ENCODE data around the gene ESRRG.

ESRRG gene

DNA sequence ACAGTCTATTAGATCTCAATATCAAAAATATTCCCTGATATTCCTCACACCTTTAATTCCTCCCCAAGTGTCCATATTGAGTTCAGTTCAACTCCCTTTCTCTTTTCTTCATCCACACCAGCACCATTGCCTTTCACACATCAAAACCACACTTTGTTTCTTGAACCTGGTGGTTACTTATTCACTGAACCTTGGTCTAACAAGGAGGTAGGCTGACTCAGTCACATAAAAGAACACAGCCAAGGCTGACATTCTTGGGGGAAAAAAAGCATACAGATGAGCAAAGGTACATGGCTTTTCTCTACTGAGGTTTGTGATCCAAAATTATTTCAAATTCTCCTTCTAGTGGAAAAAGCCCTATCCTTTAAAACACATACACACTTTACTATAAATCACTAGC is 168.3 kb downstream of the ESRRG start:
- H3F3A ChIP-seq (ENCODE audit: insufficient read depth, low read length) = no peaks in the 10 kb centered on the region

DNA sequence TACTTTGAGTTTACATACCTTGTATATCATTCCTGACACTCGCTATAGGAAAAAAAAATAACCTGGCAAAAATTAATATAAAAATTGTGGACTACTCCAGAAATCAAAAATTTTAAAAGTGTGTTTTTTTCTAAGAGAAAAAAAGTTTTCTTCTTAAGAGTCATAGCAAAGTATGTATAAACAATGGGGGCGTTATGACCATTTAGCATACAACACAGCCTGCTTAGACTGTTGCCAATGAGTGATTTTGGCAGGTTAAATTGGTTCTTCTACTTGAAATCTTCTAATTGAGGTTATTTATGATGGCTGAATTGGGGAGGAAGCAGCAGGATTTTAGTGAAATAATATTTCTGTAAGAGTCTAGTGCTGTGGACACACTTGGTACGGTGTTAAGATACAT is 169.5 kb downstream of the ESRRG start:
- H3K27me3 ChIP-seq (ENCODE audit: insufficient read depth, low read length) = no peaks in the 10 kb centered on the region
- TF ChIP-seq EZH2 (IDR thresholded peaks at IDR 0.05; ENCODE audit: borderline replicate concordance, low read length) = no peak
- TF ChIP-seq, protein P1, sequence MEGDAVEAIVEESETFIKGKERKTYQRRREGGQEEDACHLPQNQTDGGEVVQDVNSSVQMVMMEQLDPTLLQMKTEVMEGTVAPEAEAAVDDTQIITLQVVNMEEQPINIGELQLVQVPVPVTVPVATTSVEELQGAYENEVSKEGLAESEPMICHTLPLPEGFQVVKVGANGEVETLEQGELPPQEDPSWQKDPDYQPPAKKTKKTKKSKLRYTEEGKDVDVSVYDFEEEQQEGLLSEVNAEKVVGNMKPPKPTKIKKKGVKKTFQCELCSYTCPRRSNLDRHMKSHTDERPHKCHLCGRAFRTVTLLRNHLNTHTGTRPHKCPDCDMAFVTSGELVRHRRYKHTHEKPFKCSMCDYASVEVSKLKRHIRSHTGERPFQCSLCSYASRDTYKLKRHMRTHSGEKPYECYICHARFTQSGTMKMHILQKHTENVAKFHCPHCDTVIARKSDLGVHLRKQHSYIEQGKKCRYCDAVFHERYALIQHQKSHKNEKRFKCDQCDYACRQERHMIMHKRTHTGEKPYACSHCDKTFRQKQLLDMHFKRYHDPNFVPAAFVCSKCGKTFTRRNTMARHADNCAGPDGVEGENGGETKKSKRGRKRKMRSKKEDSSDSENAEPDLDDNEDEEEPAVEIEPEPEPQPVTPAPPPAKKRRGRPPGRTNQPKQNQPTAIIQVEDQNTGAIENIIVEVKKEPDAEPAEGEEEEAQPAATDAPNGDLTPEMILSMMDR (IDR thresholded peaks at IDR 0.05; ENCODE audit: low read length) = no peak
- no peak overlapping the region for H2AFZ ChIP-seq (ENCODE audit: low read length)
- no peaks in the 10 kb centered on the region for H3K4me1 ChIP-seq (ENCODE audit: insufficient read depth, low read length, severe bottlenecking)
- no peaks in the 10 kb centered on the region for H3F3A ChIP-seq (ENCODE audit: insufficient read depth, low read length)
- H3K36me3 ChIP-seq (ENCODE audit: insufficient read depth, low read length) = no peaks in the 10 kb centered on the region
- H4K20me1 ChIP-seq (ENCODE audit: insufficient read depth, low read length) = no peaks in the 10 kb centered on the region
- no peak overlapping the region for H3K4me3 ChIP-seq (ENCODE audit: low read depth, low read length, poor library complexity, severe bottlenecking)
- no peaks in the 10 kb centered on the region for H3K9me3 ChIP-seq (ENCODE audit: low read length)
- no peak overlapping the region for H3K4me2 ChIP-seq (ENCODE audit: low read length)
- H3K9ac ChIP-seq (ENCODE audit: low read length) = no peak overlapping the region
- H3K27ac ChIP-seq (ENCODE audit: low read depth, low read length, poor library complexity, severe bottlenecking) = no peak overlapping the region
- H3K9me2 ChIP-seq (ENCODE audit: low read depth, low read length) = no peaks in the 10 kb centered on the region
- H3K79me2 ChIP-seq (ENCODE audit: insufficient read depth, low read length) = no peaks in the 10 kb centered on the region

More for the DNA sequence above, 168.3 kb downstream of the ESRRG start:
- Histone ChIP-seq H3K9ac (ENCODE audit: low read length) (no peak overlapping the region), H2AFZ (ENCODE audit: low read length) (no peak overlapping the region), H3K27ac (ENCODE audit: low read depth, low read length, poor library complexity, severe bottlenecking) (no peak overlapping the region), H3K4me2 (ENCODE audit: low read length) (no peak overlapping the region), H3K4me3 (ENCODE audit: low read depth, low read length, poor library complexity, severe bottlenecking) (no peak overlapping the region), H4K20me1 (ENCODE audit: insufficient read depth, low read length) (no peaks in the 10 kb centered on the region), H3K79me2 (ENCODE audit: insufficient read depth, low read length) (no peaks in the 10 kb centered on the region), H3K27me3 (ENCODE audit: insufficient read depth, low read length) (no peaks in the 10 kb centered on the region), H3K36me3 (ENCODE audit: insufficient read depth, low read length) (no peaks in the 10 kb centered on the region), H3K4me1 (ENCODE audit: insufficient read depth, low read length, severe bottlenecking) (no peaks in the 10 kb centered on the region), H3K9me3 (ENCODE audit: low read length) (no peaks in the 10 kb centered on the region), H3K9me2 (ENCODE audit: low read depth, low read length) (no peaks in the 10 kb centered on the region)
- TF ChIP-seq, protein P1 (IDR thresholded peaks at IDR 0.05; ENCODE audit: low read length) = no peak
- TF ChIP-seq EZH2 (IDR thresholded peaks at IDR 0.05; ENCODE audit: borderline replicate concordance, low read length) = no peak

DNA sequence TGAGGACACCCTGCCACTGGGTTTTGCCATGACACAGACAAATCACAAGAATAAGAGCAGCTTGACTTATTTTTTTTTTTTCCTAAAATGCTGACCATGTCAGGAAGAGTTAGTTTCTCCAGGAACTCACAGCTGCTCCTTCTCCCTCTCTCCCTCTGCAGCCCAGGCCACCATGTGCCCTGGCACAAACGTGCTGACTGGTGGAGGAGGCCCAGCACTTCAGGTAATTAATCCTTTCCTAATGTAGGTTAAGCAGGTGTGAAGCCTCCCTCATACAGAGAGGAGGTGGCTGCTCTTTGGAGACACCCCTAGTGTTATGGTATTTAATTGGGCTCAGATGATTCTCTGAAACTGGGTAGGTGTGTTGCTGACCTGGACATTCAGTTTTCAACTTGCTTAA is 170.2 kb downstream of the ESRRG start:
- no peaks in the 10 kb centered on the region for H3K79me2 ChIP-seq (ENCODE audit: insufficient read depth, low read length)
- H3K9me2 ChIP-seq (ENCODE audit: low read depth, low read length) = no peaks in the 10 kb centered on the region
- TF ChIP-seq EZH2 (IDR thresholded peaks at IDR 0.05; ENCODE audit: borderline replicate concordance, low read length) = no peak
- TF ChIP-seq, protein P1 (IDR thresholded peaks at IDR 0.05; ENCODE audit: low read length) = no peak
- H3K4me2 ChIP-seq (ENCODE audit: low read length) = no peak overlapping the region
- no peak overlapping the region for H3K9ac ChIP-seq (ENCODE audit: low read length)
- H3K4me1 ChIP-seq (ENCODE audit: insufficient read depth, low read length, severe bottlenecking) = no peaks in the 10 kb centered on the region
- H3K27me3 ChIP-seq (ENCODE audit: insufficient read depth, low read length) = no peaks in the 10 kb centered on the region
- no peaks in the 10 kb centered on the region for H3K36me3 ChIP-seq (ENCODE audit: insufficient read depth, low read length)
- H4K20me1 ChIP-seq (ENCODE audit: insufficient read depth, low read length) = no peaks in the 10 kb centered on the region
- no peak overlapping the region for H2AFZ ChIP-seq (ENCODE audit: low read length)
- no peak overlapping the region for H3K4me3 ChIP-seq (ENCODE audit: low read depth, low read length, poor library complexity, severe bottlenecking)
- H3K27ac ChIP-seq (ENCODE audit: low read depth, low read length, poor library complexity, severe bottlenecking) = no peak overlapping the region
- H3K9me3 ChIP-seq (ENCODE audit: low read length) = no peaks in the 10 kb centered on the region
- H3F3A ChIP-seq (ENCODE audit: insufficient read depth, low read length) = no peaks in the 10 kb centered on the region

Data from OCI-LY1 (cell line).